Stimulated activated CD4-positive, alpha-beta T cell treated with anti-CD3 and anti-CD28 coated beads, Interleukin-15, amount 100 ng/mL, for 48 hours (primary cell): ENCODE data around the gene C17orf67.

Source experiments
- DNase-seq, 2 donors: peaks; one replicate each; pipeline ENCODE4 v3.0.0-alpha.2; 2020; ENCODE audit warnings: low read depth in 2 of 2

Gene C17orf67, protein sequence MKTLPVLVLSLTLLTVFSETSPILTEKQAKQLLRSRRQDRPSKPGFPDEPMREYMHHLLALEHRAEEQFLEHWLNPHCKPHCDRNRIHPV

GRCh38 chr17:56833809-56834379, at the start of gene C17orf67, which contains the start of gene DGKE:
C17orf67 (minus strand) TSS chr17:56833920; CDS start chr17:56815810, 18,110 bp downstream.
DGKE (plus strand) TSS chr17:56834151; CDS start chr17:56834796, 645 bp downstream.
- DNase-seq: peak; percentile 97 to 98

- no peak for DNase-seq
Measured at GRCh38 chr17:56881685-56882295, 48.1 kb upstream of the C17orf67 start.

GRCh38 chr17:56880571-56880970, 46.9 kb upstream of the C17orf67 start:
- DNase-seq: no peak

DNA sequence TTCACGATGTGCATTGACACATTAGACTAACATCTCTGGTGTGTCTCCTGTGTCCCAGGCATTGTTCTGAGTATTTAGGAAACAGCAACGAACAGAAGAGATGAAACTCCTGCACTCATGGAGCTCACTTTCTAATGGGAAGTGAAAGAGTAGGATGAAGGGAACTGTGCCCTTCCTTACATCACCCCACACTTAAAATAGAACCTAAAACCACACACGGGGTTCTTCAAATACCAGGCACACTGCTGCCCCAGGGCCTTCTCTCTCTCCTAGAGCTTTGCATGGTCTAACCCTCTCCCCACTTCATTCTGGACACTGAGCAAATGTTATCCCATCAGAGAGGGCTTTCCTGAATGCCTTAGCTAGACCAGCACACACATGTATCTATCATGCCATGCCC, 46.4 kb upstream of the C17orf67 start:
- no peak for DNase-seq

DNA sequence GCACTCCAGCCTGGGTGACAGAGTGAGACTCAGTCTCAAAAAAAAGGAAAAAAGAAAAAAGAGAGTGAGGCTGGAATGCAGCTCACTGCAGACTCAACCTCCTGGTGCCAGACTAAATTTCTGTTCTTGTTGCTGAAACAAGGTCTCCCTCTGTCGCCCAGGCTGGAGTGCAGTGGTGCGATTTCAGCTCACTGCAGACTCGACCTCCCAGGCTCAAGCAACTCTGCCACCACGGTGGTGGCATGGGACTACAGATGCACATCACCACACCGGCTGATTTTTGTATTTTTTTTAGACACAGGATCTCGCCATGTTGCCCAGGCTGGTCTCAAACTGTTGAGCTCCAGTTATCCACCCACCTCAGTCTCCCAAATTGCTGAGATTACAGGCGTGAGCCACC, 45.6 kb upstream of the C17orf67 start:
- no peak for DNase-seq

DNA sequence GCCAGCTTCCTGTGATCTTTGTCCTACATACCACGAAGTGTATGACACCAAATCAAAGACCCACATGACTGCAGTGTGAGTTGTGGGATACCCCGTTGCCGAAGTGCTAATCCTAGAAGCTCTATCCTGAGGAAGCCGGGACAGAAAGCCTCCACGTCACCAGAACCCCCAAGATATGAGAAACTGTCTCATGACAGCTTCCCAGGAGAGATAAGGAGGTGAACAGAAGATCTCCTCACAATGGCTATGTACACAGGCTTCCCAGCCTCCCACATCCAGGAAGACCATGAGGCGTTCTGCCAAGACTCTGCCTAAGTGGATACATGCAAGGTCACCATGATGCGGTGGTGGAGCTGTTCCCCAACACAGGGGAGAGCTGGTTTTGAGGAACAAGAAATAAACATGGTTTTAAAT, 43.1 kb upstream of the C17orf67 start:
- DNase-seq: no peak

GRCh38 chr17:56870081-56870651, 36.4 kb upstream of the C17orf67 start:
- peak in 1 of 2 donors; percentile 19 for DNase-seq

GRCh38 chr17:56868716-56869115, 35.0 kb upstream of the C17orf67 start:
- DNase-seq: no peak

DNA sequence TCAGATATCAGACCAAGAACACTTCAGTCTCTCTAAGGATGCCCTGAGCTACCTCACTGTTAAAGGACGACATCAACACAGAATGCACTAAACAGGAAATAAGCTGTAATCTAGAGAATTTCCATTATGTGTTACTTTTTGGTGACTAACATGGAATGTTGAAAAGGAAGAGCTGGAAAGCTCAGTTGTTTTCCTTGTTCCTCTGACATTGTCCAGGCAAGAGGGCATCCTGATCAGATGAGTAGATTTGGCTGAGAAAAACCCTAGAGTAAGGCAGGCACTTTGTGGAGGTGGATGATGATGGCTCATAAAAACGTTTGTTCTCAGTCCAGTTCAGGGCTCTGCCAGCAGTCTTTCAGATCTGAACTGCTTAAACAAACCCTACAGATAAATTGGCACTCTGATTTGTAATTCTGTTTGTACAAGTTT, 34.2 kb upstream of the C17orf67 start:
- no peak for DNase-seq

GRCh38 chr17:56866496-56866895, 32.8 kb upstream of the C17orf67 start:
- DNase-seq: no peak

- DNase-seq: no peak
Measured at GRCh38 chr17:56866076-56866475, 32.4 kb upstream of the C17orf67 start.

DNA sequence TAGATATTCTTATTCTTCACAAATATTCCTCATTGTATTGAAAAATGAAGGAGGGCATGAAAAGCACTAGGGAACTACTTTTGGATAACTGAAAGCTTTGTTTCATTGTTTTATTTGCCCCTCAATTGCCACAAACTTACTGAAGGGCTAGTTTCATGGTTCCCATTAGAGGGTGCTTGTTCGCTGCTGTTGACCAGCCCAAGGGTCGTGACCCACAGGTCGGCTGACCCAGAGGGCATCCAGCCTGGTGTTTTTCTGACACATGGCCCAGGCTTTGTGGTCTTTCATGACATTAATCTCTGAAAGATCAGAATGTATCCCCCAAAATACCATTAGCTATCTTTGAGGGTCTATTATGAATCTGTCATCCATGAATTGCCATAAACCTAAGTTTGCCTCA, 30.3 kb upstream of the C17orf67 start:
- DNase-seq: no peak

DNA sequence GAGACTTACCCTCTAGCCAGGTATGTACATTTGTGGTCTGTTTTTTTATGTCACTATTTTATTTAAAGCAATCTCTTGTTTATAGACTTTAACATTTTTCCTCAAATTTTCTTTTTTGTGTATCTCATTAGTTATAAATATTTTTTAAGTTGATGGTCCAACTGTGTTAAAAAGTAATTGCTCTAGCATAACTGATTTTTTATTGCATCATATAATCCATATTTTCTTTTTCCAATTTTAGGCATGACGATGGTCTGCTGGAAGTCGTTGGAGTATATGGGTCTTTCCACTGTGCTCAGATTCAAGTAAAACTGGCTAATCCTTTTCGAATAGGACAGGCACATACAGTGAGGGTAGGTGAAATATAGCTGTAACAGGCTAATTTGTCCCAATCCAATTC, 28.2 kb upstream of the C17orf67 start:
- no peak for DNase-seq

- no peak for DNase-seq
Measured at GRCh38 chr17:56851008-56851407, 17.3 kb upstream of the C17orf67 start.

DNA sequence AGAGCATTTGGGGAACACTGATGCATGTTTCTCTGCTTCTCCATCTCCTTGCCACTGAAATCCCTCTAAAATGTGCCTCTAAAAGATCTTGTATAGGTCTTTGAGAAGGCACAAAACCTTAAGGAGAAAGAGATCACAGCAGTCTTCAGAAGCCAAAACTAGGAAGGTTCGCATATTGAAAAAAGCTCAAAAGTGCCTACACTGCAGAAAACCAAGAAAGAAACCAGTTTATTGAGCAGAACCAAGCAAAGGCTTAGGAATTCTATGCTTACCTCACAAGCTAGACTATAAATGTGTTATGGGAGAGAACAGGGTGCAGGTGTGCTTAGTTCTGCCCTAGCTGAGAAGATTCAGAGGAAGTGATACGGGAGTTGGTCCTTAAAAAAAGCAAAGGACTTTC, 16.9 kb upstream of the C17orf67 start:
- DNase-seq: no peak

GRCh38 chr17:56849131-56849530, 15.4 kb upstream of the C17orf67 start:
- no peak for DNase-seq

DNA sequence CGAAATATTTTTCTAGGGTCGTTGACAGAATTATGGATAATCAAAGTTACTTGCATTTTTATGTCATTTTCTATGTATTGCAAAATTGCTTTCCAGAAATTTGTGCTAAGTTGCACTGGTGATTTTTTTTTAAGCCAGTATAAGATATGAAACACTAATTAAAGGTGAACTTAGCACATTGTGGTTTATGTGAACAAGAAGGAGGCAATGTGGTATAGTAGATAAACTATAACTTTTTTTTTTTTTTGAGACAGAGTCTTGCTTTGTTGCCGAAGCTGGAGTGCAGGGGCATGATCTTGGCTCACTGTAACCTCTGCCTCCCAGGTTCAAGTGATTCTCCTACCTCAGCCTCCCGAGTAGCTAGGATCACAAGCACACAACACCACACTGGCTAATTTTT, 13.4 kb upstream of the C17orf67 start:
- DNase-seq: no peak

GRCh38 chr17:56845934-56846333, 12.2 kb upstream of the C17orf67 start:
- no peak for DNase-seq

GRCh38 chr17:56842577-56842976, 8.9 kb upstream of the C17orf67 start:
- no peak for DNase-seq

- no peak for DNase-seq
Measured at GRCh38 chr17:56838687-56839086, 5.0 kb upstream of the C17orf67 start.

DNA sequence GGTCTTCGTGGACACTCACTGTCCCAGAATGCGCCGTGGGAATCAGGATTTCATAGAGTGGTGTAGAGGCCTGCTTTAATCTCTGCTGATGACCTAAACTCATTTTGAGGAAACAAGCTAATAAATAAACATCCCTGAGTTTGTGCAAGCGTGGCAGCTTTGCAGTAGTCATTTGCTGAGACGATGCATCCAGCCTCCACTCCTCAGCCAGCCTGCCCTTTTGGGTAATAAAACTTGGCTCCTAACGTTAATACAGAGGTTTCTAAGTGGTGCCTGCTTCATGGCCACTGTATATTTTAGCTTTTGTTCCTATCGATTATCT, 1.5 kb upstream of the C17orf67 start:
- DNase-seq: no peak

DNA sequence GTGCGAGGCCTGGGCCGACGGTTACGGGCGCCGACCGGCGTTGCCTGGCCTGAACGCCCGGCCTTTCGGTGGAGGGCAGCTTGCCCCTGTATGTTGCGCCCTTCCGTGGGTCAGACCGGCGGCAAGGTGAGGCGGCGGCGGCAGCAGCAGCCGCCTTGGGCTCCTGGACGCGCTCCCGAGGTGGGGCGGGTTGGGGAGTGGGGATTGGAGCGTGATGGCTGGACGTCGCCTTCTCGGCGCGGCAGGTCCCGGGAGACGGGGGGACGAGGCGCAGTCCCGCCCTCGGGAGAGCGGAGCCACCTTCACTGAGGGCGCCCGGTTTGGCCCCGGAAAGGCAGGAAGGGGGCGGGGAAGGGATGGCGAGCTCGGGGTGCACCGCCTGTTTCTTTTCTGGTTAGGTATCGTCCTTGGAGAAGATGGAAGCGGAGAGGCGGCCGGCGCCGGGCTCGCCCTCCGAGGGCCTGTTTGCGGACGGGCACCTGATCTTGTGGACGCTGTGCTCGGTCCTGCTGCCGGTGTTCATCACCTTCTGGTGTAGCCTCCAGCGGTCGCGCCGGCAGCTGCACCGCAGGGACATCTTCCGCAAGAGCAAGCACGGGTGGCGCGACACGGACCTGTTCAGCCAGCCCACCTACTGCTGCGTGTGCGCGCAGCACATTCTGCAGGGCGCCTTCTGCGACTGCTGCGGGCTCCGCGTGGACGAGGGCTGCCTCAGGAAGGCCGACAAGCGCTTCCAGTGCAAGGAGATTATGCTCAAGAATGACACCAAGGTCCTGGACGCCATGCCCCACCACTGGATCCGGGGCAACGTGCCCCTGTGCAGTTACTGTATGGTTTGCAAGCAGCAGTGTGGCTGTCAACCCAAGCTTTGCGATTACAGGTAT, 902 bp upstream of the C17orf67 start:
- DNase-seq: peak; percentile 55 to 61
